ENCODE measurements around the gene ADAM12. TPM values are rescaled to one million over a fixed set of nuclear protein-coding genes. Genes with fewer than 3 reads are reported as not detected.

The ADAM12 gene
- total RNA-seq, 1 experiment from 2014 or later, result 0.24 TPM

DNA sequence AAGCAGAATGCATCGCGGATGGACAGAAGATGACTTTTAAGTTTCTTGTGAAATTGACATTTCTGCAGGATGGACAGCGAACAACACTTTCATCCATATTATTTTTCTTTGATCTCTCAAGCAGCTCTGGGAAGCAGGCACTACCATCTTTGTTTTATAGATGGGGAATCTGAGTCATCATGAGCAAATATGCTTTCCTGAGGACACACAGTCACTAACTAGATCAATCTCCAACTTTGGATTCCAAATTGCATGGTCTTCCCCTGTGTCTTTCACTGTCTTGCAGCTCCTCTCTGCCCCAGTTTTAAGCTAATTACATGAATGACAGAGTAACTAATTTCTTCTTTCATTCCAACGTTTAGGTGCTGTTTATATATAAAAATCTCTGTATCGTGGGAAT lies 201.5 kb downstream of the ADAM12 start:
- no peak overlapping the region for H2AFZ ChIP-seq (ENCODE audit: low read length)
- no peak overlapping the region for H3K14ac ChIP-seq (ENCODE audit: insufficient read depth, low read length)
- no peaks in the 10 kb centered on the region for H3K36me3 Mint-ChIP-seq (ENCODE audit: insufficient read depth in 1 of 3, low read depth in 3 of 3)
- no peak overlapping the region for H2AK5ac ChIP-seq (ENCODE audit: insufficient read length, low read length)
- peaks cover 2 to 3% of the 10 kb centered on the region in 2 experiments; a peak in 1 of 4 replicates for H3K4me1 Mint-ChIP-seq
- no peak overlapping the region for H2BK12ac ChIP-seq (ENCODE audit: insufficient read length, low read depth, low read length)
- no peak overlapping the region for H3K27ac ChIP-seq (ENCODE audit: insufficient read length, low read depth, low read length)
- H3K4me3 Mint-ChIP-seq, result no peak overlapping the region
- H3K56ac ChIP-seq (ENCODE audit: insufficient read length, low read depth, low read length), result no peak overlapping the region
- TF ChIP-seq, protein P1, sequence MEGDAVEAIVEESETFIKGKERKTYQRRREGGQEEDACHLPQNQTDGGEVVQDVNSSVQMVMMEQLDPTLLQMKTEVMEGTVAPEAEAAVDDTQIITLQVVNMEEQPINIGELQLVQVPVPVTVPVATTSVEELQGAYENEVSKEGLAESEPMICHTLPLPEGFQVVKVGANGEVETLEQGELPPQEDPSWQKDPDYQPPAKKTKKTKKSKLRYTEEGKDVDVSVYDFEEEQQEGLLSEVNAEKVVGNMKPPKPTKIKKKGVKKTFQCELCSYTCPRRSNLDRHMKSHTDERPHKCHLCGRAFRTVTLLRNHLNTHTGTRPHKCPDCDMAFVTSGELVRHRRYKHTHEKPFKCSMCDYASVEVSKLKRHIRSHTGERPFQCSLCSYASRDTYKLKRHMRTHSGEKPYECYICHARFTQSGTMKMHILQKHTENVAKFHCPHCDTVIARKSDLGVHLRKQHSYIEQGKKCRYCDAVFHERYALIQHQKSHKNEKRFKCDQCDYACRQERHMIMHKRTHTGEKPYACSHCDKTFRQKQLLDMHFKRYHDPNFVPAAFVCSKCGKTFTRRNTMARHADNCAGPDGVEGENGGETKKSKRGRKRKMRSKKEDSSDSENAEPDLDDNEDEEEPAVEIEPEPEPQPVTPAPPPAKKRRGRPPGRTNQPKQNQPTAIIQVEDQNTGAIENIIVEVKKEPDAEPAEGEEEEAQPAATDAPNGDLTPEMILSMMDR (conservative IDR thresholded peaks at IDR 0.05), result no peak
- no peak overlapping the region for H2BK120ac ChIP-seq (ENCODE audit: low read depth, low read length, poor library complexity, severe bottlenecking)
- H4K5ac ChIP-seq (ENCODE audit: insufficient read length, low read depth, low read length), result no peak overlapping the region
- no peak overlapping the region for H2BK15ac ChIP-seq (ENCODE audit: low read depth, low read length)
- no peak for DNase-seq
- no peak overlapping the region for H3K9ac ChIP-seq (ENCODE audit: extremely low read depth, insufficient read length, low read length)
- H4K20me1 ChIP-seq (ENCODE audit: control insufficient read depth, insufficient read depth, insufficient read length), result no peaks in the 10 kb centered on the region
- peaks cover 7% of the 10 kb centered on the region for H3K27me3 Mint-ChIP-seq (ENCODE audit: low read depth)
- H3K79me2 ChIP-seq (ENCODE audit: insufficient read depth, low read length), result no peaks in the 10 kb centered on the region
- no peak overlapping the region for H3K4me2 ChIP-seq (ENCODE audit: insufficient read depth, insufficient read length, low read length)
- no peaks in the 10 kb centered on the region for H3K79me1 ChIP-seq (ENCODE audit: insufficient read depth, low read depth, low read length, poor library complexity, severe bottlenecking)
- H3K4me1 ChIP-seq (ENCODE audit: insufficient read depth, low read length), result no peaks in the 10 kb centered on the region
- H3K23ac ChIP-seq (ENCODE audit: insufficient read length, low read depth, low read length), result no peak overlapping the region
- no peak overlapping the region for H3K18ac ChIP-seq (ENCODE audit: insufficient read length, low read depth, low read length)
- H3K9me3 Mint-ChIP-seq, result no peaks in the 10 kb centered on the region
- H2BK5ac ChIP-seq (ENCODE audit: insufficient read length, low read length), result no peak overlapping the region
- no peak overlapping the region for H4K91ac ChIP-seq (ENCODE audit: insufficient read length, low read depth, low read length)
- H4K8ac ChIP-seq (replicated peaks; ENCODE audit: insufficient read length, low read depth, low read length), result no peak overlapping the region
- H3K4ac ChIP-seq (ENCODE audit: low read depth, low read length), result no peak overlapping the region
- no peak overlapping the region for H3T11ph ChIP-seq (ENCODE audit: low read length)
- H3K23me2 ChIP-seq (ENCODE audit: insufficient read length, low read depth, low read length, poor library complexity, severe bottlenecking), result no peaks in the 10 kb centered on the region
- H2BK20ac ChIP-seq (ENCODE audit: low read depth, low read length, poor library complexity, severe bottlenecking), result no peak overlapping the region
- no peaks in the 10 kb centered on the region for H3K9me3 ChIP-seq (ENCODE audit: control insufficient read depth, low read depth, low read length)
- WGBS (ENCODE audit: extremely low coverage, insufficient read length, low lambda C conversion rate), result no CpG with 5 or more reads among the region's 5 CpGs
- H3K27ac Mint-ChIP-seq, result no peak overlapping the region
- H3K27me3 ChIP-seq (ENCODE audit: insufficient read depth, low read length), result no peaks in the 10 kb centered on the region

All from H9 (cell line).